GM18867 (cell line): Measurements from ENCODE around the gene IL24.

Experiments
- ATAC-seq: cut with Tn5 transposase; IDR thresholded peaks from one replicate; pipeline ENCODE4 v1.9.1; 2021; ENCODE audit warnings: mild to moderate bottlenecking, moderate library complexity; ENCODE audit not compliant: unreplicated experiment

IL24 gene

DNA sequence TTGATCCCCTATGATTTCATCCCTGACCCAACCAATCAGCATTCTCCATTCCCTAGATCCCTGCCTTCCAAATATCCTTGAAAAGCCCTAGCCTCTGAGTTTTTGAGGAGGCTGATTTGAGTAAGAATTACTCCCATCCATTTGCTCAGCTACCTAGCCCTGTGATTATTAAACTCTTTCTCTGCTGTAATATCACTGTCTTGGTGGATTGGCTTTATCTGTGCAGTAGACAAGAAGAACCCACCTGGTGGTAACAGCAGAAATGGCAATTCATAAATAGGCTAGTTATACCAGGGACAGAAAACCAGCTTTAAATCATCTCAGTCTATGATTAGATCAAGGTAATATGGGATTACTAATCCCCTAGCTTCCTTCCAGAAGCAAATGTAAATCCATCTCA is 18.8 kb upstream of the IL24 start:
- ATAC-seq = no peak

- no peak for ATAC-seq
These were observed 16.9 kb upstream of the IL24 start for GRCh38 chr1:206880314-206880713.

GRCh38 chr1:206882555-206882954 is 14.7 kb upstream of the IL24 start:
- no peak for ATAC-seq

GRCh38 chr1:206883160-206883559 is 14.1 kb upstream of the IL24 start:
- no peak for ATAC-seq

DNA sequence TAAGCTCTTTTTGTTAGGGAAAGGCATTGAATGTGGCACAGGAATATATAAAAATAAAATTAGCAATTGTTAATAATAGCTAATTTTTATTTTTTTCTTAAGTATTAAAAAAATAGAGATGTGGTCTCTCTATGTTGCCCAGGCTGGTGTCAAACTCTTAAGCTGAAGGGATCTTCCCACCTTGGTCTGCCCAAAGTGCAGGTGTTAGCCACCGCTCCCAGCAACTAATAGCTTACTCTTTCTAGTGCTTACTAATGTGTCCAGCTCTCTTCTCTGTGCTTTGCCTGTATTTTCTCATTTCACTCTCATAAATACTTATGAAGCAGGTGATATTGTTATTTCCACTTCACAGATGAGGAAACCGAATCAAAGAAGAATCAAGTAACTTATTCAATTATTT is 13.4 kb upstream of the IL24 start:
- ATAC-seq = no peak

DNA sequence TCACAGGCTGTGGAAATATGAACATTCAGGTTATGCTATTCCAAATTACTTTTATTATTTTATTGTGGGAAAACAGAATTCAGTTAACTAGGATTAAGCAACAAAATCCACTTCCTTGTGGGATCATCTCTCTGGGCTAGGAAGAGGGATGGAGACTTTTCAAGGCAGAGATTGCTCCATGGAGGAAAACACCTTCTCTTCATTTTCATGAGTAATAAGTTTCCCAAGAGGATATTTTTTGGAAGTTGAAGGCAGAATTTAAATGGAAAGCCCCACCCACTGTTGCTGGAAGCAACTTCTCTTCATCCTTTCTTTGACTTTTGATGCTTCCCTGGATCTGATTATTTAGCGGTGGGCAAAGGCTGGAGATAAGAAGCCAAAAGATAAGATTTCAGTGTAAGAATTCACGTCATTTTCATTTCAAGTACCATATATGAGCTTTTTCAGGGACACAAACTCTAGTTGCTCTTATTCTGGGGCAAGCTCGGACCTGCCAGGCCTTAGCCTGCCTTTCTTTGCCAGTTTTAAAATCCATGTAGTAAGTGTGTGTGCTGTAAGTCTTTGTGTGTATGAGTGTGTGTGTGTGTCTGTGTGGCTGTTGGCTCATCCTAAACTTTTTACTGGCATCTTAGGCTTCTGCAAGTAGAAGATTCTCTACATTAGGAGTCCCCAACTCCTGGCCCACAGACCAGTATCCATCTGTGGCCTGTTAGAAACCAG is 11.7 kb upstream of the IL24 start:
- no peak for ATAC-seq

GRCh38 chr1:206886831-206887230 is 10.4 kb upstream of the IL24 start:
- ATAC-seq = no peak

GRCh38 chr1:206887701-206888100 is 9.5 kb upstream of the IL24 start:
- no peak for ATAC-seq

GRCh38 chr1:206890125-206891060 is 6.8 kb upstream of the IL24 start:
- ATAC-seq = no peak

- no peak for ATAC-seq
These were observed 5.8 kb upstream of the IL24 start for GRCh38 chr1:206891412-206891811.

GRCh38 chr1:206892351-206892984 is 4.8 kb upstream of the IL24 start:
- ATAC-seq = no peak

DNA sequence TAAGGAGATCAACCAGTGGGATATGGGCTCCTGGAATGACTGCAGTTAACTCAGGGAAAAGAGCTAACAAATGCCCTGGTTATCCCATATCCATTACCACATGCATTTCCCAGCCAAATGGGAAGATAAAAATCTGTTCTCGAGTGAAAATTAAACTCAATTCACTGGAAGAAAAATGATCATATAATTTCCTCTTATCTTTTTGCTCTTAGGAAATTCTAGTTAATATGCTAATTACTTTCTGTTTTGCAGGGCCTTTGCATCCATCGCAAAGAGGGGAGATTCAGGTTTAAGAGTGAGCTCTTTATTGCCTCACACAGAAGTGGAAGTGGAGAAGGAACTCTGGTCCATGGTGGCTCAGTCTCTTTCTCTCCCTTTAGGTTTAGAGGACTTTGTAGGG is 3.9 kb upstream of the IL24 start:
- ATAC-seq = no peak

DNA sequence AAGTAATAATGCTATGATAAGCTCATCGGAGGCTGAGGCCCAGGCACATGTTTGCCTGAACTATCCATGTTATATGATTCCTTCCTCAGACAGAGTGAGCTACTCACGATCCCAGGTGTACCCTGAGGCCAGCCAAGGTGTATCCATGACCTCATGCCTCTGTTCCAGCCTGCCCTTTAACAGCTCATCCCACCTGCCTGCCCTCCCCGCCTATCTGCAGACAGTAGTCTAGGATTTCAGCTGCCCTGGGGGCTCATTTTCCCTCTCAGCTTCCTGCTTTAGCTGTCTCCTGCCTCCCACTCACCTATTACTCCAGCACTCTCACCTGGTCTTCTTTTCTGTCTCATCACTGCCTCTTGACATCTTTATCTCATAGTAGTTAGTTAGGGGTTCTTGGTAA is 1.9 kb upstream of the IL24 start:
- no peak for ATAC-seq

DNA sequence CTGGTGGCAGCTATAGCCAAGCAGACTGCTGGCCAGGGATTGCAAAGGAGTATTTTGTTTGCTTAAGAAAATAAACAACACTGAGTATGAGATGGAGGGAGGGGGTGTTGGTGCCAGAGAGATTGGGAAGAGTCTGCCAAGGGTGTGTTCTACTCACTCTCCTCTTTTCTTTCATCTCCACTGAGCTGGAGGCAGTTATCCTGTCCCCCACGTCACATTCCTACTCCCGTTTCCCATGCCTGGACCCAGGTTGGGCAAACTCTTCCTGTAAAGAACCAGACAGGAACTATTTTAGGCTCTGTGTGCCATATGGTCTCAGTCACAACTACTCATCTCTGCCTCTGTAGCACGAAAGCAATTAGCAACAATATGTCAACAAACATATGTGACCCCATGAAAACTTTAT is 1.4 kb upstream of the IL24 start:
- ATAC-seq = no peak

DNA sequence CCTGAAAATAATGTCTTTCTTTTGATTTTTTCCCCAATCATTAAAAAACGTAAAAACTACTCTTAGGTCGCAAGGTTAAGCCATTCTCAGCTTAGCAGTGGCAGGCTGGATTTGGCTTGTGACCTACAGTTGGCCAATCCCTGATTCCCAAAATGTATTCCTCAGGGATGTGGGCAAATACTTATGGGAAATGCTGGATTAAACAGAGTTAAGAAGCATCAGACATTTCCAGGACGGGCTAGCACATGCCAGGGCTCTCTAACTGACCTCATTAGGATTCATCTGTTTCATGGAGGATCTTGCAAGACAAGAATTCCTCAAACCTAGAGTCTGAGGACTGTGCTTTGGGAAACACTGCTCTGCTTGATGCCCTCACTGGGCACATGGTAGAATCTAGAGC is 982 bp upstream of the IL24 start:
- ATAC-seq = no peak

DNA sequence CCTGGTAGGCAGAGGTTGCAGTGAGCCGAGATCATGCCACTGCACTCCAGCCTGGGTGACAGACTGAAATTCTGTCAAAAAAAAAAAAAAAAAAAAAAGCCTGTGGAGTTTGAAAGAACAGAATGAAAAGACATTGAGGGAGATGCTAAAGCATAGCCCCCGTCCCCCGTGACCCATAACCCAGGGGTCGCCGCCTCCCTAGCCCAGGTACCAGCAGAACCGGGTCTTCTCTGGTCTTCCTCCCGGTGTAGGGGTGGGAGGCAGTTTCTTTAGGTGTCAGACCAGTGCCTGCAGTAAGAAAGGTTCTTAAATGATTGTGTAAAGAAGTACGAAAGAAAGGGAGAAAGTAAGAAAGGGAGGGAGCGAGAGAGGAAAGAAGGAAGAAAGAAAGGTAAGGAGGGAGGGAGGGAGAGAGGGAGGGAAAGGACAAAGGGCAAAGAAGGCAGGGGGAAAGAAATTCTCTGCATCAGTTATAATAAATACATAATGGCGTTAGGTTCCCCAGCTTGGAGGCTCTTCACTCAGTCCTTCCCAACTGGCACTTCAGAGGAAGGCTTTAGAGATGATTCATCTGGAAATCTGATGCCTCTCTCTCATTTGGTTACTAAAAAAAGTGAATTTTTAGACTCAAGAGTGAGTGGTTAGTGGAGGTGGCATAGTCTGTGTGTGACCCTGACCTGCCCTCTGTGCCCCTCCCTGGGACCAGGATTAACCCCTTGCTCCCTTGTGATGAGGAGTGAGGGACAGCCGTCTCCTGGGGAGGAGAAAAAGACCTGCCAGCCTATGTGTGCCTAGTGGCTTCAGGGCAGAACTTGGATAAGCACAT is 1.1 kb downstream of the IL24 start:
- ATAC-seq = no peak

- no peak for ATAC-seq
These were observed 1.7 kb downstream of the IL24 start for GRCh38 chr1:206898915-206899431.

DNA sequence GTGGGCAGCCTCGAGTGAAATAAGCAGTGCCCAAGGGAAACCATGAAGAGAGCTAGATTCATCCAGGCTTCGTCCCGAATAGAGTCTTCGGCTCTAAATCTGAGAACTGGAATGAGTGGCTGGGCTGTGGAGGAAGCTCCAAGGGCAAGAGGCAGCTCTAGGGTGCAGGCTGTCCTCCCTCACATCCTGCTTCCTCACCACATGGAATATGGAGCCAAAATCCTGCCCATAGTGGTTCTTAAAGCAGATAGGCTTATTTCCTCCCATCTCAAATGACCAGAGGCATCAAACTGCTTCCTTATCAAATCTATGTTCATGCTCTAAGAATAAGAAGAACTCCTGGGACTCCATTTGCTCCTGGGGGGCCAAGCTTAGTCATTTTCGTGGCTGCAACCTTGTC is 2.5 kb downstream of the IL24 start:
- no peak for ATAC-seq

- ATAC-seq = no peak
These were observed 2.9 kb downstream of the IL24 start for GRCh38 chr1:206900149-206900548.

- ATAC-seq = no peak
These were observed 4.7 kb downstream of the IL24 start for GRCh38 chr1:206901944-206902343.

DNA sequence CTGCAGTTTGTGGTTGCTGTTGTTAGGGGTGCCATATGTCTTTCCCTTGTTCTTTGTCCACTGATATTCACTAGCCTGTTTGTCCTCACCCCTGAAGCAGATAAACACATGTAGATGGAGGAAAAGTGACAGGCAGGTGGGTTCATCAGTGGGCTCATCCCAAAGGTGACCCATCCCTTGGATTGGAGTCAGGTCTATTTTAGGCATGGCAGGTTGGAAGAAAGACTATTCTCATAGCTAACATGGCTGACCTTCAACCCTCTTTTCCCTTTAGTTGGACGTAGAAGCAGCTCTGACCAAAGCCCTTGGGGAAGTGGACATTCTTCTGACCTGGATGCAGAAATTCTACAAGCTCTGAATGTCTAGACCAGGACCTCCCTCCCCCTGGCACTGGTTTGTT is 5.5 kb downstream of the IL24 start:
- no peak for ATAC-seq
